Skeletal muscle tissue (tissue), 4 donors: Measurements from ENCODE around the gene LYRM4. TPM values are rescaled to one million over a fixed set of nuclear protein-coding genes. Genes with fewer than 3 reads are reported as not detected.

ENCODE experiments used
- H3K27ac ChIP-seq: one replicate; pipeline ENCODE4 v1.7.0; 2013; ENCODE audit warnings: mild to moderate bottlenecking, low read depth, low read length, inconsistent platforms
- H3K27me3 ChIP-seq, 3 donors: one replicate each; pipeline ENCODE4 v1.7.0; 2013; ENCODE audit warnings: low read length in 3 of 3; ENCODE audit not compliant: control insufficient read depth in 3 of 3, insufficient read depth in 3 of 3
- H3K36me3 ChIP-seq, 3 donors: one replicate each; pipeline ENCODE4 v1.7.0; 2013; ENCODE audit warnings: low read length in 3 of 3; ENCODE audit not compliant: control insufficient read depth in 3 of 3, insufficient read depth in 3 of 3
- H3K4me1 ChIP-seq, 3 donors: one replicate each; pipeline ENCODE4 v1.7.0; 2013; ENCODE audit warnings: low read length in 3 of 3, mild to moderate bottlenecking in 3 of 3; ENCODE audit not compliant: control insufficient read depth in 3 of 3, insufficient read depth in 3 of 3
- H3K4me3 ChIP-seq, 3 donors: one replicate each; pipeline ENCODE4 v1.7.0; 2013; ENCODE audit warnings: low read length in 3 of 3
- H3K9ac ChIP-seq, 3 donors: one replicate each; pipeline ENCODE4 v1.7.0; 2013; ENCODE audit warnings: low read length in 3 of 3, mild to moderate bottlenecking in 3 of 3, moderate library complexity in 2 of 3, low read depth in 1 of 3
- H3K9me3 ChIP-seq, 3 donors: one replicate each; pipeline ENCODE4 v1.7.0; 2013; ENCODE audit warnings: low read length in 3 of 3; ENCODE audit not compliant: control insufficient read depth in 3 of 3
- total RNA-seq: library from RNA; depleted of rRNA; stranded (reverse); fragments of >200 nt; gene quantifications from one replicate; pipeline ENCODE4 v1.2.3, GENCODE V29; 2014
- donor health status: Osteomylitis.

Gene LYRM4
- total RNA-seq, 1 donor from 2014 or later, result 10.4 TPM

GRCh38 chr6:5100806-5101205, 159.9 kb downstream of the LYRM4 start:
- Histone ChIP-seq H3K36me3 (no peaks in the 10 kb centered on the region), H3K4me1 (no peaks in the 10 kb centered on the region), H3K27me3 (no peaks in the 10 kb centered on the region), H3K9ac (no peak overlapping the region), H3K9me3 (no peaks in the 10 kb centered on the region), H3K4me3 (no peak overlapping the region), H3K27ac (no peak overlapping the region)

- no peaks in the 10 kb centered on the region for H3K4me1 ChIP-seq
- H3K9me3 ChIP-seq, result no peaks in the 10 kb centered on the region
- H3K9ac ChIP-seq, result no peak overlapping the region
- H3K27ac ChIP-seq, result no peak overlapping the region
- no peak overlapping the region for H3K4me3 ChIP-seq
- no peaks in the 10 kb centered on the region for H3K36me3 ChIP-seq
- no peaks in the 10 kb centered on the region for H3K27me3 ChIP-seq
Measured at GRCh38 chr6:5099537-5099936, 161.2 kb downstream of the LYRM4 start.

- Histone ChIP-seq H3K27me3 (no peaks in the 10 kb centered on the region), H3K9me3 (no peaks in the 10 kb centered on the region), H3K4me3 (no peak overlapping the region), H3K36me3 (no peaks in the 10 kb centered on the region), H3K4me1 (no peaks in the 10 kb centered on the region), H3K27ac (no peak overlapping the region), H3K9ac (no peak overlapping the region)
Measured at GRCh38 chr6:5098501-5099270, 162.1 kb downstream of the LYRM4 start.

- no peaks in the 10 kb centered on the region for H3K36me3 ChIP-seq
- H3K9ac ChIP-seq, result no peak overlapping the region
- H3K27me3 ChIP-seq, result no peaks in the 10 kb centered on the region
- no peak overlapping the region for H3K27ac ChIP-seq
- H3K4me3 ChIP-seq, result no peak overlapping the region
- H3K4me1 ChIP-seq, result no peaks in the 10 kb centered on the region
- no peaks in the 10 kb centered on the region for H3K9me3 ChIP-seq
Measured at GRCh38 chr6:5096482-5096881, 164.3 kb downstream of the LYRM4 start.

- Histone ChIP-seq H3K4me1 (peaks cover 0 to 1% (median 0%) of the 10 kb centered on the region in 3 donors), H3K9me3 (no peaks in the 10 kb centered on the region), H3K4me3 (no peak overlapping the region), H3K27me3 (no peaks in the 10 kb centered on the region), H3K9ac (no peak overlapping the region), H3K27ac (no peak overlapping the region), H3K36me3 (no peaks in the 10 kb centered on the region)
Measured at GRCh38 chr6:5095236-5095635, 165.5 kb downstream of the LYRM4 start.

- Histone ChIP-seq H3K9me3 (no peaks in the 10 kb centered on the region), H3K36me3 (no peaks in the 10 kb centered on the region), H3K4me3 (no peak overlapping the region), H3K27me3 (peaks cover 0 to 4% (median 0%) of the 10 kb centered on the region in 3 donors), H3K27ac (no peak overlapping the region), H3K4me1 (peaks cover 0 to 5% (median 0%) of the 10 kb centered on the region in 3 donors), H3K9ac (no peak overlapping the region)
Measured at GRCh38 chr6:5094327-5094726, 166.4 kb downstream of the LYRM4 start.

- no peak overlapping the region for H3K9ac ChIP-seq
- no peak overlapping the region for H3K27ac ChIP-seq
- peaks cover 0 to 5% (median 0%) of the 10 kb centered on the region in 3 donors for H3K4me1 ChIP-seq
- no peak overlapping the region for H3K4me3 ChIP-seq
- H3K27me3 ChIP-seq, result peaks cover 0 to 4% (median 0%) of the 10 kb centered on the region in 3 donors
- no peaks in the 10 kb centered on the region for H3K36me3 ChIP-seq
- no peaks in the 10 kb centered on the region for H3K9me3 ChIP-seq
Measured at GRCh38 chr6:5093231-5094015, 167.3 kb downstream of the LYRM4 start.

- H3K36me3 ChIP-seq, result no peaks in the 10 kb centered on the region
- peaks cover 0 to 13% (median 12%) of the 10 kb centered on the region in 3 donors for H3K27me3 ChIP-seq
- H3K9me3 ChIP-seq, result no peaks in the 10 kb centered on the region
- no peak overlapping the region for H3K27ac ChIP-seq
- H3K4me3 ChIP-seq, result no peak overlapping the region
- peaks cover 0 to 5% (median under 1%) of the 10 kb centered on the region in 3 donors for H3K4me1 ChIP-seq
- H3K9ac ChIP-seq, result no peak overlapping the region
Measured at GRCh38 chr6:5091210-5092069, 169.3 kb downstream of the LYRM4 start.

GRCh38 chr6:5090603-5091002, 170.1 kb downstream of the LYRM4 start:
- Histone ChIP-seq H3K4me1 (peaks cover 7 to 11% (median 7%) of the 10 kb centered on the region in 3 donors), H3K27ac (no peak overlapping the region)

More at GRCh38 chr6:5090603-5091002, 170.1 kb downstream of the LYRM4 start:
- H3K36me3 ChIP-seq, result no peaks in the 10 kb centered on the region
- peaks cover 4 to 21% (median 17%) of the 10 kb centered on the region in 3 donors for H3K27me3 ChIP-seq
- H3K9ac ChIP-seq, result no peak overlapping the region
- H3K4me3 ChIP-seq, result no peak overlapping the region
- H3K9me3 ChIP-seq, result no peaks in the 10 kb centered on the region
